Left renal cortex interstitium (tissue), 4 donors: ENCODE data around the gene ADORA2A. TPM values are rescaled to one million over a fixed set of nuclear protein-coding genes. Genes with fewer than 3 reads are reported as not detected.

Experiments
- DNase-seq, 4 donors: peaks; one replicate each; pipeline ENCODE4 v3.0.0-alpha.2; 2013; ENCODE audit warnings: low read depth in 4 of 4, low spot score in 2 of 4, missing footprints in 1 of 4
- polyA plus RNA-seq, 4 donors: library from polyadenylated mRNA; unstranded; fragments of 120-200 nt; gene quantifications; one replicate each; pipeline ENCODE4 v1.2.1, GENCODE V29; 2013; ENCODE audit not compliant: insufficient read length in 4 of 4

ADORA2A gene
- polyA plus RNA-seq, 4 donors: 7.3 to 9.9 (median 8.5) TPM

GRCh38 chr22:24402460-24403192, 24.8 kb upstream of the ADORA2A start:
- DNase-seq: peak; percentile 51 to 78 (median 72)

GRCh38 chr22:24403346-24403745, 24.1 kb upstream of the ADORA2A start:
- DNase-seq: no peak

GRCh38 chr22:24404561-24405275, 22.7 kb upstream of the ADORA2A start:
- no peak for DNase-seq

- DNase-seq: no peak
These were observed 21.6 kb upstream of the ADORA2A start for GRCh38 chr22:24405631-24406321.

- DNase-seq: no peak
These were observed 20.8 kb upstream of the ADORA2A start for GRCh38 chr22:24406322-24407277.

- no peak for DNase-seq
These were observed 20.1 kb upstream of the ADORA2A start for GRCh38 chr22:24407278-24407665.

GRCh38 chr22:24407884-24408283, 19.5 kb upstream of the ADORA2A start:
- no peak for DNase-seq

- no peak for DNase-seq
These were observed 18.8 kb upstream of the ADORA2A start for GRCh38 chr22:24408630-24409029.

GRCh38 chr22:24409707-24410106, 17.7 kb upstream of the ADORA2A start:
- DNase-seq: no peak

GRCh38 chr22:24410110-24410856, 17.1 kb upstream of the ADORA2A start:
- DNase-seq: no peak

- no peak for DNase-seq
These were observed 16.0 kb upstream of the ADORA2A start for GRCh38 chr22:24411256-24412004.

- DNase-seq: no peak
These were observed 15.1 kb upstream of the ADORA2A start for GRCh38 chr22:24412274-24412673.

GRCh38 chr22:24413271-24413670, 14.1 kb upstream of the ADORA2A start:
- no peak for DNase-seq

- no peak for DNase-seq
These were observed 13.5 kb upstream of the ADORA2A start for GRCh38 chr22:24413736-24414385.

- DNase-seq: no peak
These were observed 12.9 kb upstream of the ADORA2A start for GRCh38 chr22:24414523-24414922.

- no peak for DNase-seq
These were observed 12.1 kb upstream of the ADORA2A start for GRCh38 chr22:24414984-24415945.

GRCh38 chr22:24416095-24416494, 11.3 kb upstream of the ADORA2A start:
- DNase-seq: no peak
